Measurements from ENCODE around the gene CGN.

Gene CGN

GRCh38 chr1:151535326-151536271, 24.4 kb downstream of the CGN start:
- TF ChIP-seq MYC (IDR thresholded peaks at IDR 0.05; ENCODE audit: low read depth, low read length) = no peak
- no peak overlapping the region for H3K4me3 ChIP-seq (ENCODE audit: low read depth, low read length)
- no peak for DNase-seq (ENCODE audit: low read depth)

GRCh38 chr1:151536499-151536898, 25.3 kb downstream of the CGN start:
- H3K4me3 ChIP-seq (ENCODE audit: low read depth, low read length) = no peak overlapping the region
- TF ChIP-seq POLR2A (IDR thresholded peaks at IDR 0.05; ENCODE audit: extremely low read depth, insufficient read length) = no peak
- no peak for TF ChIP-seq MYC (IDR thresholded peaks at IDR 0.05; ENCODE audit: low read depth, low read length)
- no peak for TF ChIP-seq CTCF (IDR thresholded peaks at IDR 0.05; ENCODE audit: low read depth, low read length)
- TF ChIP-seq MAX (IDR thresholded peaks at IDR 0.05; ENCODE audit: low read depth, low read length) = no peak
- no peak for DNase-seq (ENCODE audit: low read depth)

GRCh38 chr1:151537112-151537511, 25.9 kb downstream of the CGN start:
- no peak overlapping the region for H3K4me3 ChIP-seq (ENCODE audit: low read depth, low read length)
- TF ChIP-seq CTCF (IDR thresholded peaks at IDR 0.05; ENCODE audit: low read depth, low read length) (no peak), MAX (IDR thresholded peaks at IDR 0.05; ENCODE audit: low read depth, low read length) (no peak), MYC (IDR thresholded peaks at IDR 0.05; ENCODE audit: low read depth, low read length) (no peak), POLR2A (IDR thresholded peaks at IDR 0.05; ENCODE audit: extremely low read depth, insufficient read length) (no peak)
- DNase-seq (ENCODE audit: low read depth) = no peak

- TF ChIP-seq MAX (IDR thresholded peaks at IDR 0.05; ENCODE audit: low read depth, low read length) (0 out of 2 replicates have a peak, but pooled peaks have one; percentile 29), CTCF (IDR thresholded peaks at IDR 0.05; ENCODE audit: low read depth, low read length) (no peak), MYC (IDR thresholded peaks at IDR 0.05; ENCODE audit: low read depth, low read length) (no peak), POLR2A (IDR thresholded peaks at IDR 0.05; ENCODE audit: extremely low read depth, insufficient read length) (no peak)
- no peak overlapping the region for H3K4me3 ChIP-seq (ENCODE audit: low read depth, low read length)
- peak; percentile 68 for DNase-seq (ENCODE audit: low read depth)
Observed at GRCh38 chr1:151539321-151540020, 28.3 kb downstream of the CGN start.

- peak; percentile 86 for DNase-seq (ENCODE audit: low read depth)
- peak within 1 kb of the TSS; percentile 54 for H3K4me3 ChIP-seq (ENCODE audit: low read depth, low read length)
- TF ChIP-seq MAX (IDR thresholded peaks at IDR 0.05; ENCODE audit: low read depth, low read length) (0 out of 2 replicates have a peak, but pooled peaks have one; percentile 19), CTCF (IDR thresholded peaks at IDR 0.05; ENCODE audit: low read depth, low read length) (no peak), MYC (IDR thresholded peaks at IDR 0.05; ENCODE audit: low read depth, low read length) (no peak), POLR2A (IDR thresholded peaks at IDR 0.05; ENCODE audit: extremely low read depth, insufficient read length) (peak; percentile 62)
Observed at GRCh38 chr1:151540021-151540981, 29.1 kb downstream of the CGN start, which contains the start of gene TUFT1. Gene TUFT1, plus strand, starts transcription at chr1:151540309. Its CDS starts 58 bp downstream, at chr1:151540367.
